Bronchial epithelial cell (primary cell): ENCODE results near the gene PKD1. TPM values are rescaled to one million over a fixed set of nuclear protein-coding genes. Genes with fewer than 3 reads are reported as not detected.

Source experiments
- DNase-seq: peaks from one replicate; pipeline ENCODE4 v3.0.0-alpha.2; 2010; ENCODE audit warnings: low read depth
- FAIRE-seq: peaks from 2 replicates; lab custom pipeline; 2011; peaks lifted over from hg19 to GRCh38; lab: Jason Lieb, UNC
- H3K27me3 ChIP-seq: 2 replicates; pipeline ENCODE4 v1.5.1; 2011; ENCODE audit warnings: low read length; ENCODE audit not compliant: control insufficient read depth, insufficient read depth
- H3K36me3 ChIP-seq: 2 replicates; pipeline ENCODE4 v1.5.1; 2011; ENCODE audit warnings: low read length; ENCODE audit not compliant: control insufficient read depth, insufficient read depth
- H3K4me3 ChIP-seq: 2 replicates; pipeline ENCODE4 v1.5.1; 2011; ENCODE audit warnings: mild to moderate bottlenecking, low read depth, low read length, control low read depth
- total RNA-seq: library from RNA; depleted of rRNA; stranded (reverse); fragments of >200 nt; gene quantifications from 2 replicates; pipeline ENCODE4 v1.2.1, GENCODE V29; 2014
- TF ChIP-seq, protein P1 (sequence below): IDR thresholded peaks from 2 replicates; pipeline ENCODE4 v1.5.1; 2011; ENCODE audit warnings: mild to moderate bottlenecking, moderate library complexity, low read length, control low read depth, inconsistent platforms; ENCODE audit not compliant: insufficient read depth, severe bottlenecking

Gene PKD1
- total RNA-seq, 1 donor from 2014 or later = 56.1 TPM

DNA sequence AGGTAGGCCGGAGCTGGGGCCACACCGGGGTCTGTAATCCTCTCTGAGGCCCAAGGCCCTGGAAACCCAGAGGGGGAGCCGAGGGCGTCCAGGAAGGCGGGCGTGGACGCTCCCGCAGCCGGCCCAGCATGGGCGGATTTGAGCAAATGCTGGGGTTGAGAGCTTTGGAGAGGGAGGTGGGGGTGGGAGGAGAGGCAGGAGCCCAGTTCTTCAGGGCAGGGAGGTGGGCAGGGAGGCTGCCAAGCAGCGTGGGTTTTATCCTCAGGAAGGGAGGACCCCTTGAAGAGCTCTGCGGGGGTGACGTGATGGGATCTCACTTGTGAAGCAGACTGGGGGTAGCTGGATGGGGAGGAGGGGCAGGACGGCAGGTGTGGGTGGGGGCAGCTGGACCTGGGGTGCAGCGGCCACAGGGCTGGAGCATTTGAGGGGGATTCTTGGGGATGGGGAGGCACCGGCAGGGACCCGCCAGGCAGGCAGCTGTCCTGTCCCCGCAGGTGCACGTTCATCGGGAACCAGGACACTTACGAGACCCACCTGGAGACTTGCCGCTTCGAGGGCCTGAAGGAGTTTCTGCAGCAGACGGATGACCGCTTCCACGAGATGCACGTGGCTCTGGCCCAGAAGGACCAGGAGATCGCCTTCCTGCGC lies 37.1 kb upstream of the PKD1 start:
- peaks cover 32% of the 10 kb centered on the region for H3K36me3 ChIP-seq
- H3K4me3 ChIP-seq = no peak overlapping the region
- no peaks in the 10 kb centered on the region for H3K27me3 ChIP-seq
- DNase-seq = no peak
- TF ChIP-seq, protein P1, sequence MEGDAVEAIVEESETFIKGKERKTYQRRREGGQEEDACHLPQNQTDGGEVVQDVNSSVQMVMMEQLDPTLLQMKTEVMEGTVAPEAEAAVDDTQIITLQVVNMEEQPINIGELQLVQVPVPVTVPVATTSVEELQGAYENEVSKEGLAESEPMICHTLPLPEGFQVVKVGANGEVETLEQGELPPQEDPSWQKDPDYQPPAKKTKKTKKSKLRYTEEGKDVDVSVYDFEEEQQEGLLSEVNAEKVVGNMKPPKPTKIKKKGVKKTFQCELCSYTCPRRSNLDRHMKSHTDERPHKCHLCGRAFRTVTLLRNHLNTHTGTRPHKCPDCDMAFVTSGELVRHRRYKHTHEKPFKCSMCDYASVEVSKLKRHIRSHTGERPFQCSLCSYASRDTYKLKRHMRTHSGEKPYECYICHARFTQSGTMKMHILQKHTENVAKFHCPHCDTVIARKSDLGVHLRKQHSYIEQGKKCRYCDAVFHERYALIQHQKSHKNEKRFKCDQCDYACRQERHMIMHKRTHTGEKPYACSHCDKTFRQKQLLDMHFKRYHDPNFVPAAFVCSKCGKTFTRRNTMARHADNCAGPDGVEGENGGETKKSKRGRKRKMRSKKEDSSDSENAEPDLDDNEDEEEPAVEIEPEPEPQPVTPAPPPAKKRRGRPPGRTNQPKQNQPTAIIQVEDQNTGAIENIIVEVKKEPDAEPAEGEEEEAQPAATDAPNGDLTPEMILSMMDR = no peak
- no peak for FAIRE-seq

GRCh38 chr16:2171601-2172178 lies 36.0 kb upstream of the PKD1 start:
- TF ChIP-seq, protein P1 = no peak
- Histone ChIP-seq H3K4me3 (no peak overlapping the region), H3K36me3 (peaks cover 38% of the 10 kb centered on the region), H3K27me3 (no peaks in the 10 kb centered on the region)
- DNase-seq (no peak), FAIRE-seq (no peak)

DNA sequence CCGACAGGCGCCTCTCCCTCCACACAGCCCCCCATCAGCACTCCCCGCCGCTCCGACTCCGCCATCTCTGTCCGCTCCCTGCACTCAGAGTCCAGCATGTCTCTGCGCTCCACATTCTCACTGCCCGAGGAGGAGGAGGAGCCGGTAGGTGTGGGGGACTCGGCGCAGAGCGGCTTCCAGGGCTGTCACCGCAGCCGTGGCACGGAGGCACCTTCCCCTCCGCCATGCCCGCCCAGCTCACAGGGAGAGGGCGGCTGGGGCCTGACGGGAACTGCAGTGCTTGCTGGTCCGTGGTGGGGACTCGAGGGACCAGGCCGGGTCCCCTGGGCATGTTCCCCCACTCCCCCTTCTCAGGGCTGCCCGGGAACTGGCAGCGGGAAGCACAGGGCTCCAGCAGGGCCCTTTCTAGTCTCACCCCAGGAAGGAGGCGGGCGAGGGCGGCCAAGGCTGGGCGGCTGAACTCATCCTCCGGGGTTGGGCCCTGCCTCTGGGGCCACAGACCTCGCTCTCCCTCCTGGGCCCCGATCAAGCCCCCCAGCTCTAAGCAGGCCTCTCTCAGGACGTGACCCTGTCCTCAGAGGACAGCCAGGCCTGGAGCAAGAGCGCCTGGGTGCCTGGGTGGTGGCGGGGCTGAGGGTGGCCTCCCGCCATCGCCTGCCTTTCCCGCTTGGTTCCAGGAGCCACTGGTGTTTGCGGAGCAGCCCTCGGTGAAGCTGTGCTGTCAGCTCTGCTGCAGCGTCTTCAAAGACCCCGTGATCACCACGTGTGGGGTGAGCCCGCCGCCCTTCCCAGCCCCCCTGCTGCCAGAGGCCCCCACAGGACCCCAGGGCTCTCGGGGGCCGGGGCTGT lies 35.1 kb upstream of the PKD1 start:
- FAIRE-seq = no peak
- no peaks in the 10 kb centered on the region for H3K27me3 ChIP-seq

DNA sequence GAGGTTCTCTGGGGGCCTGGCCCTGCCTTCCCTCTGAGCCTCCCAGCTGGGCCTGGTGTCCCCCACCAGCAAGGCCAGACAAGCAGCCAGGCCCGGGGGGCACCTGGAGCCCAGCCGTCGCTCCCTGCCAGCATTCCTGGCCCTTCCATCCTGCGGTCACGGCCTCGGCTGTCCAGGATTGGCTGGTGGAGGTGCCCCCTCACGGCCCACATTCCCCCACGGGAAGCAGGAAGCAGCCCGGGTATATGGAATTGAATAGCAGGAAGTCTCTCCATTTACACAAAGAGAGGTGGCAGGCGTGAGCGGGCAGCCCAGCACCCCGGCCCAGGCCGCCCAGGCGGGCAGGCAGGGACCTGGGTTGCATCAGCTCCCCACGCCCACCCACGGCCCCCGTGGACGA lies 34.4 kb upstream of the PKD1 start:
- peaks cover 40% of the 10 kb centered on the region for H3K36me3 ChIP-seq
- TF ChIP-seq, protein P1 = no peak
- DNase-seq (no peak), FAIRE-seq (no peak)
- H3K4me3 ChIP-seq = no peak overlapping the region
- H3K27me3 ChIP-seq = no peaks in the 10 kb centered on the region

More for the DNA sequence above, 35.1 kb upstream of the PKD1 start:
- TF ChIP-seq, protein P1 = no peak
- Histone ChIP-seq H3K4me3 (no peak overlapping the region), H3K36me3 (peaks cover 41% of the 10 kb centered on the region)
- no peak for DNase-seq

DNA sequence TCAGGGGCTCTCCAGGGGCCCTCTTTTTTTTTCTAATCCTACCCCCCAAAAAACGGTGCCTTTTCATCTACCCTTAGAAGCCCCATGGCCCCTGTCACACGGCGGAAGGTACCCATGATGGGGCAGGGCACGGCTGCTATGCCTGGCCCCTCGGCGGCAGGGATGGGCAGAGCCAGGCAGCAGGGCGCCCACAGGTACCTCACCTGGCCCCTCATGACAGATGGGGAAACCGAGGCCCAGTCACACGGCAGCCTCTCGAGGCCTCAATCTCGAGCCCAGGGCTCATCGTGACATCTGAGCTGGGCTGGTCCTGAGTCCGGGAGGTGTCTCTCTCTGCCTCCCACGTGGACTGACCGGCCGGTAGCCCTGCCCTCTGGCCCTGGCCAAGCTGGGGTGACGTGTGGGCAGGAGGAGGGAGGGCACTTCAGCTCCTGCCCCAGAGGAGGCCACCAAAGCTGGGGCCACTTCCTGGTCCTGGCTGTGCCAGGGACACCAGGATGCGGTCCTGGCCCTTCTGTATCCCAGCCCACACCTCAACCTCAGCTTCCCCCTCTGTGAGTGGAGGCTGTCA lies 31.5 kb upstream of the PKD1 start:
- no peak for DNase-seq
- TF ChIP-seq, protein P1 = no peak
- Histone ChIP-seq H3K4me3 (no peak overlapping the region), H3K36me3 (peaks cover 34% of the 10 kb centered on the region), H3K27me3 (no peaks in the 10 kb centered on the region)
- no peak for FAIRE-seq
